Endothelial cell (in vitro differentiated cells): ENCODE measurements around the gene ARMC3. TPM values are rescaled to one million over a fixed set of nuclear protein-coding genes. Genes with fewer than 3 reads are reported as not detected.

Experiments used
- DNase-seq: peaks from one replicate; pipeline ENCODE4 v3.0.0; 2021; ENCODE audit warnings: low spot score
- H3K27ac Mint-ChIP-seq: one replicate; pipeline ENCODE4 v1.8.0; 2021; ENCODE audit warnings: mixed read lengths, inconsistent platforms; ENCODE audit not compliant: unreplicated experiment
- H3K27me3 Mint-ChIP-seq: one replicate; pipeline ENCODE4 v1.8.0; 2021; ENCODE audit warnings: mild to moderate bottlenecking, moderate library complexity, mixed read lengths, inconsistent platforms; ENCODE audit not compliant: unreplicated experiment
- H3K36me3 Mint-ChIP-seq: one replicate; pipeline ENCODE4 v1.8.0; 2021; ENCODE audit warnings: mild to moderate bottlenecking, low read depth, mixed read lengths, inconsistent platforms; ENCODE audit not compliant: unreplicated experiment
- H3K4me1 Mint-ChIP-seq: one replicate; pipeline ENCODE4 v1.8.0; 2021; ENCODE audit warnings: mild to moderate bottlenecking, mixed read lengths, inconsistent platforms; ENCODE audit not compliant: unreplicated experiment
- H3K4me3 Mint-ChIP-seq: one replicate; pipeline ENCODE4 v1.8.0; 2021; ENCODE audit warnings: mild to moderate bottlenecking, mixed read lengths, inconsistent platforms; ENCODE audit not compliant: unreplicated experiment
- H3K9me3 Mint-ChIP-seq: one replicate; pipeline ENCODE4 v1.8.0; 2021; ENCODE audit warnings: mixed read lengths, inconsistent platforms; ENCODE audit not compliant: unreplicated experiment
- total RNA-seq: library from RNA; stranded (reverse); fragmentation: NEBNext Ultra II Directional; extraction: Animal tissue kit (Norgen Biotek cat#: 25700); gene quantifications from one replicate; pipeline ENCODE4 v1.2.1, GENCODE V29; 2021; ENCODE audit not compliant: unreplicated experiment
- TF ChIP-seq, protein P1 (sequence below): fragments of 200-600 bp; sonication (generic); IDR thresholded peaks from one replicate; pipeline ENCODE4 v1.5.0; 2021; ENCODE audit warnings: antibody characterized with exemption; ENCODE audit not compliant: unreplicated experiment

Gene ARMC3
- total RNA-seq, 1 donor from 2014 or later, result 2.1 TPM

DNA sequence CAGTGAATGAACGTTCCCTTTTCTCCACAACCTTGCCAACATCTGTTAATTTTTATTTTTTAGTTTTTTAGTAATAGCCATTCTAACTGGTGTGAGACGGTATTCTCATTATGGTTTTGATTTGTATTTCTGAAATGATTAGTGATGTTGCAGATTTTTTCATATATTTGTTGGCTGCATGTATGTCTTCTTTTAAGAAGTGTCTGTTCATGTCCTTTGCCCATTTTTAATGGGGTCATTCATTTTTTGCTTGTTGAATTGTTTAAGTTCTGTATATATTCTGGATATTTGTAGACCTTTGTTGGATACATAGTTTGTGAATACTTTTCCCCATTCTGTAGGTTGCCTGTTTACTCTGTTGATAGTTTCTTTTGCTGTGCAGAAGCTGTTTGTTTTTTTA is 93.6 kb downstream of the ARMC3 start:
- Mint-ChIP-seq H3K27ac (no peak overlapping the region), H3K27me3 (no peaks in the 10 kb centered on the region), H3K9me3 (no peaks in the 10 kb centered on the region), H3K4me1 (no peaks in the 10 kb centered on the region), H3K4me3 (no peak overlapping the region), H3K36me3 (no peaks in the 10 kb centered on the region)
- no peak for DNase-seq
- TF ChIP-seq, protein P1, sequence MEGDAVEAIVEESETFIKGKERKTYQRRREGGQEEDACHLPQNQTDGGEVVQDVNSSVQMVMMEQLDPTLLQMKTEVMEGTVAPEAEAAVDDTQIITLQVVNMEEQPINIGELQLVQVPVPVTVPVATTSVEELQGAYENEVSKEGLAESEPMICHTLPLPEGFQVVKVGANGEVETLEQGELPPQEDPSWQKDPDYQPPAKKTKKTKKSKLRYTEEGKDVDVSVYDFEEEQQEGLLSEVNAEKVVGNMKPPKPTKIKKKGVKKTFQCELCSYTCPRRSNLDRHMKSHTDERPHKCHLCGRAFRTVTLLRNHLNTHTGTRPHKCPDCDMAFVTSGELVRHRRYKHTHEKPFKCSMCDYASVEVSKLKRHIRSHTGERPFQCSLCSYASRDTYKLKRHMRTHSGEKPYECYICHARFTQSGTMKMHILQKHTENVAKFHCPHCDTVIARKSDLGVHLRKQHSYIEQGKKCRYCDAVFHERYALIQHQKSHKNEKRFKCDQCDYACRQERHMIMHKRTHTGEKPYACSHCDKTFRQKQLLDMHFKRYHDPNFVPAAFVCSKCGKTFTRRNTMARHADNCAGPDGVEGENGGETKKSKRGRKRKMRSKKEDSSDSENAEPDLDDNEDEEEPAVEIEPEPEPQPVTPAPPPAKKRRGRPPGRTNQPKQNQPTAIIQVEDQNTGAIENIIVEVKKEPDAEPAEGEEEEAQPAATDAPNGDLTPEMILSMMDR, result no peak

DNA sequence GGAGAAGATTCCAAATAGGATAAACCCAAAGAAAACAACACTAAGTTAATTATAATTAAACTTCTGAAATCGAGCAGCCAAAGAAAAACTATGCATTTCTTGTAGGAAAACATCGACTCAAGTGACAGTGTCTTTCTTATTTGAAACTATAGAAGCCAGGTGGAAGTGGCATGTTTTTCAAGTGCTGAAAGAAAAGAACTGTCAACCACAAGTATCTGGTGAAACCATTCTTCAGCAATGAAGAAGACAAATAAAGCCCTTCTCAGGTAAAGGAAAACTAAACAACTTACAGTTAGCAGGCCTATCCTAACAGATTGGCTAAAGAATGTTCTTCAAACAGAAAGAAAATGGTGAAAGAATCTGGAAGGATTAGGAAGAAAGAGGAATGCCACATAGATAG is 96.1 kb downstream of the ARMC3 start:
- Mint-ChIP-seq H3K9me3 (no peaks in the 10 kb centered on the region), H3K4me1 (no peaks in the 10 kb centered on the region), H3K27ac (no peak overlapping the region), H3K36me3 (no peaks in the 10 kb centered on the region), H3K27me3 (no peaks in the 10 kb centered on the region), H3K4me3 (no peak overlapping the region)
- TF ChIP-seq, protein P1, result no peak
- DNase-seq, result no peak

DNA sequence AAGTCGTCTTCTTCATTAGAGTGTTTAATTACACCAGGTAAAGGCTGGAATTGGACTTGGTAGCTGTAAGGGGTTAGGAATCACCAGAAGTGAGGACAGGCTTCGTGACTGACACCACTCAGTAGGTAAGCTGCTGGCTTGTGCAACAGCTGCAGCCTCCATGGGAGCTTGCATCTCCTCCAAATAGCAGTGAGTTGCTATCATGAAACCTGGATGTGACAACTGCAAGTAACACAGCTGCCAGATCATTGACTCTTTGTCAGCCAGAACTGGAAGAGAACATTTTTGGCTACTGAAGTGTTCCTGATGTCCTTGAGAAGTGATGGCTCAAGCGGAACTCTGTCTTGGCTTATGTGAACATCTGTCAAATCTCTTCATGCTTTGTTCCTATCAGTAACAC is 103.5 kb downstream of the ARMC3 start:
- Mint-ChIP-seq H3K4me3 (no peak overlapping the region), H3K4me1 (peaks cover 12% of the 10 kb centered on the region), H3K27me3 (no peaks in the 10 kb centered on the region), H3K27ac (no peak overlapping the region), H3K9me3 (no peaks in the 10 kb centered on the region), H3K36me3 (no peaks in the 10 kb centered on the region)
- TF ChIP-seq, protein P1, result no peak
- no peak for DNase-seq

DNA sequence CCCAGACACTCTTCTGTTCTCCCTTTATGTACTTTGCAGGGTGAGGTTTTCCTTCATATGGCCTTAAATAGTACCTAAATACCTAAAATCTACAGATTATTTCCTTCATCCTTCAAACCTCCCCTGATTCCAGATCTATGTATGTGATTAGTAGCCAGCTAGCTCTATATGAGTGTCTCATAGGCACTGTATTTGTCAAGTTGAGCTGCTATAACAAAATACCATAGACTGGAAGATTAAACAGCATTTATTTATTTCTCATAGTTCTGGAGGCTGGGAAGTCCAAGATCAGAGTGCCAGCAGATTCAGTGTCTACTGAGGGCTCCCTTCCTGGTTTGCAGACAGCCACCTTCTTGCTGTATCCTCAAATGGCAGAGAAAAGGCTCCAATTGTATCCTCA is 106.9 kb downstream of the ARMC3 start:
- no peak for DNase-seq
- H3K4me3 Mint-ChIP-seq, result no peak overlapping the region
- TF ChIP-seq, protein P1, result no peak

DNA sequence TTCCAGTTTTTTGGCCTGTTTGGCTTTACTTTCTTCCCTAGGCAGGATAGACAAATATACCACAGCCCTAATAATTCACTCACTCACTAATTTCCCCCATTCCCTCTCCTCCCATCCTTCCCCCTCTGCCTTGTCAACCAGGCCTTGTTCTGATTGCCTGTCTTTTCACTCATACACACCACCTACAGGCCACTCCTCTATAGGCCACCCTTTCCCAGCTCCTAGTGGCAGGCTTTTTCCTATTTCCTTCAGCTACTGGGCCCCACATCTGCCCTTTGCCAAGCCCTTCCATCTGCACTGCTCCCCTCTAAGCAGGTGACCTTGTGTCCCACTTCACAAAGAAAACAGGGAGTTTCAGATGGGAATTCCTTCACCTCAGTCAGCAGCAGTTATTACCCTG is 107.7 kb downstream of the ARMC3 start:
- Mint-ChIP-seq H3K9me3 (no peaks in the 10 kb centered on the region), H3K4me1 (peaks cover 12% of the 10 kb centered on the region), H3K4me3 (no peak overlapping the region), H3K27me3 (no peaks in the 10 kb centered on the region), H3K36me3 (no peaks in the 10 kb centered on the region), H3K27ac (no peak overlapping the region)
- TF ChIP-seq, protein P1, result peak; percentile 25
- peak; percentile 23 for DNase-seq

More for the DNA sequence above, 106.9 kb downstream of the ARMC3 start:
- Mint-ChIP-seq H3K9me3 (no peaks in the 10 kb centered on the region), H3K4me1 (peaks cover 12% of the 10 kb centered on the region), H3K36me3 (no peaks in the 10 kb centered on the region), H3K27me3 (no peaks in the 10 kb centered on the region), H3K27ac (no peak overlapping the region)
